Lower leg skin (tissue), 4 donors: Measurements from ENCODE around the gene NUDT21. TPM values are rescaled to one million over a fixed set of nuclear protein-coding genes. Genes with fewer than 3 reads are reported as not detected.

Experiments
- DNase-seq, 2 donors: peaks; one replicate each; pipeline ENCODE4 v3.0.0-alpha.2; 2019; ENCODE audit warnings: low spot score in 2 of 2
- H3K4me3 ChIP-seq: fragments of 200-600 bp; sonication (generic); 2 replicates; pipeline ENCODE4 v1.5.1; 2017; ENCODE audit warnings: mild to moderate bottlenecking, low read depth; ENCODE audit not compliant: poor library complexity, severe bottlenecking
- POLR2A ChIP-seq, 2 donors: fragments of 450-650 bp; IDR thresholded peaks; one replicate each; pipeline ENCODE4 v1.6.1; 2016 to 2017; ENCODE audit warnings: antibody characterized with exemption in 2 of 2, mild to moderate bottlenecking in 1 of 2, moderate library complexity in 1 of 2
- WGBS, 2 donors: methylation state at CpG; one replicate each; pipeline ENCODE4 v1.1.5; 2018; 5-methylcytosine and 5-hydroxymethylcytosine counted together
- intact Hi-C: fragments of 100-400 bp; cut with DNase I; formaldehyde crosslinking; loops from one replicate; pipeline ENCODE4 v1.15.0; 2023; ENCODE audit warnings: low total_unique reads
- total RNA-seq, 4 donors: library from RNA; depleted of rRNA; stranded (reverse); fragments of >200 nt; gene quantifications; one replicate each; pipeline ENCODE4 v1.1.0, GENCODE V29; 2016
- TF ChIP-seq, protein P1 (sequence below), 3 donors: fragments of 450-650 bp; IDR thresholded peaks; one replicate each; pipeline ENCODE4 v1.5.1; 2016; ENCODE audit warnings: antibody characterized with exemption in 3 of 3, mild to moderate bottlenecking in 3 of 3, moderate library complexity in 2 of 3

The NUDT21 gene
- total RNA-seq, 4 donors from 2014 or later: 39.9 to 98.6 (median 46.1) TPM

GRCh38 chr16:56483394-56483793 lies 32.3 kb upstream of the NUDT21 start:
- TF ChIP-seq, protein P1, sequence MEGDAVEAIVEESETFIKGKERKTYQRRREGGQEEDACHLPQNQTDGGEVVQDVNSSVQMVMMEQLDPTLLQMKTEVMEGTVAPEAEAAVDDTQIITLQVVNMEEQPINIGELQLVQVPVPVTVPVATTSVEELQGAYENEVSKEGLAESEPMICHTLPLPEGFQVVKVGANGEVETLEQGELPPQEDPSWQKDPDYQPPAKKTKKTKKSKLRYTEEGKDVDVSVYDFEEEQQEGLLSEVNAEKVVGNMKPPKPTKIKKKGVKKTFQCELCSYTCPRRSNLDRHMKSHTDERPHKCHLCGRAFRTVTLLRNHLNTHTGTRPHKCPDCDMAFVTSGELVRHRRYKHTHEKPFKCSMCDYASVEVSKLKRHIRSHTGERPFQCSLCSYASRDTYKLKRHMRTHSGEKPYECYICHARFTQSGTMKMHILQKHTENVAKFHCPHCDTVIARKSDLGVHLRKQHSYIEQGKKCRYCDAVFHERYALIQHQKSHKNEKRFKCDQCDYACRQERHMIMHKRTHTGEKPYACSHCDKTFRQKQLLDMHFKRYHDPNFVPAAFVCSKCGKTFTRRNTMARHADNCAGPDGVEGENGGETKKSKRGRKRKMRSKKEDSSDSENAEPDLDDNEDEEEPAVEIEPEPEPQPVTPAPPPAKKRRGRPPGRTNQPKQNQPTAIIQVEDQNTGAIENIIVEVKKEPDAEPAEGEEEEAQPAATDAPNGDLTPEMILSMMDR (IDR thresholded peaks at IDR 0.05): no peak
- no peak for TF ChIP-seq POLR2A (IDR thresholded peaks at IDR 0.05)
- intact Hi-C loops: no loop called here
- DNase-seq: no peak
- no peak overlapping the region for H3K4me3 ChIP-seq

DNA sequence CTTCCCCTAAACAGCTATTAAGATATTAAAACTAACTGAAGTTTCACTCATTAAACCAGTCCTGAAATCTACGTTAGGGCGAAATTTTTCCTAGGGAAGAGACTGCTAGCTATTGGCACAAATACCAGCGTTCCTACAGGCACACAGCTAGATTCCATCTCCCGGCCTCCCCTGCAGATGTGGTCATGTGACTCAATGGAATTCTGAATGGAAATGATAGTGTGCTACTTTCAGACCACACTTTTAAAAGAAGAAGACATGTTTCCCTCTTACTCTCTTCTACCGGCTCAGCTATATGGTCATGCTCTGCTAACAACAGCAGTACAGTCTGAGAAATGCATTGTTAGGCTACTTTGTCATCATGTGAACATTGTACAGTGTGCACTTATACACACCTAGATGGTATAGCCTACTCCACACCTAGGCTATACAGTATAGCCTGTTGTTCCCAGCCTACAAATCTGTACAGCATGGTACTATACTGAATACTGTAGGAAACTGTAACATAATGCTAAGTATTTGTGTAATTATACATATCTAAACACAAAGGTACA lies 31.6 kb upstream of the NUDT21 start:
- WGBS, 2 donors: 81 to 89% methylated on average over 5 of the region's 5 CpGs
- DNase-seq: no peak
- H3K4me3 ChIP-seq: no peak overlapping the region
- TF ChIP-seq POLR2A (IDR thresholded peaks at IDR 0.05): no peak
- TF ChIP-seq, protein P1 (IDR thresholded peaks at IDR 0.05): no peak
- intact Hi-C loops: no loop called here

- DNase-seq: no peak
- no peak overlapping the region for H3K4me3 ChIP-seq
- intact Hi-C loops: no loop called here
- TF ChIP-seq, protein P1 (IDR thresholded peaks at IDR 0.05): no peak
- no peak for TF ChIP-seq POLR2A (IDR thresholded peaks at IDR 0.05)
- 91 to 97% methylated on average over 2 of the region's 2 CpGs for WGBS, 2 donors
Observed at GRCh38 chr16:56481468-56482122, 30.5 kb upstream of the NUDT21 start.

DNA sequence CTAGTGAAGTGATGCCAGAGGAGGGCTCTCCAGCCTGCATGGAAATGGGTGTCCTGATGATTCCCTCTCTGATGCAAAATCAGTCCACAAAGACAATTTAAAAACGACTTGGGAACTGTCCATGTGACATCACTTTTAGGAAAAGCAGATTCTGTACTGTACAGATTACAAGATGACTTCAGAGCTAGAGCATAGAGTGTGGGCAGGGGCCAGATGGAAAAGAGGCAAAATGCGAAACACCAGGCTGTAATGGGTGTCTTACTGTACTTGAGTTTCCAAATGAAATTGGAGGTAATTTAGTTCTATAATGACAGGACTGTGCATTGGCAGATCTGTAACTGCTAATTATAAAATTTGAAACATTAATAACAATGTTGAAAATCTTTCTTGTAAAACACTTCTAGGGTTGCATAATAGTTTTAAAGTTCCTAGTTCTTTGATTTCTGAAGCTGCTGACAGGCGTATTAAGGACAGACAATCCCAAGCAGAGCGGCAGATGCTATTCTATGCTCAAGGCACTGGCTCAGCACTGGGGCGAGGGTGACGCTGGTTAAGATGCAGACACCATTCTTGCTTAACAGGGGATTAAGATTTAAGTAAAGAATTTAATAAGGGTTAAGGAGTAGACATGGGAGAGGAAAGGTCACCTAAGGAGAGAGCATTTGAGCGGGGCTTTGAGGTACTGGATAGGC lies 29.8 kb upstream of the NUDT21 start:
- H3K4me3 ChIP-seq: no peak overlapping the region
- WGBS, 2 donors: 78 to 80% methylated on average over 7 of the region's 7 CpGs
- intact Hi-C loops: no loop called here
- TF ChIP-seq, protein P1 (IDR thresholded peaks at IDR 0.05): no peak
- no peak for TF ChIP-seq POLR2A (IDR thresholded peaks at IDR 0.05)
- no peak for DNase-seq

DNA sequence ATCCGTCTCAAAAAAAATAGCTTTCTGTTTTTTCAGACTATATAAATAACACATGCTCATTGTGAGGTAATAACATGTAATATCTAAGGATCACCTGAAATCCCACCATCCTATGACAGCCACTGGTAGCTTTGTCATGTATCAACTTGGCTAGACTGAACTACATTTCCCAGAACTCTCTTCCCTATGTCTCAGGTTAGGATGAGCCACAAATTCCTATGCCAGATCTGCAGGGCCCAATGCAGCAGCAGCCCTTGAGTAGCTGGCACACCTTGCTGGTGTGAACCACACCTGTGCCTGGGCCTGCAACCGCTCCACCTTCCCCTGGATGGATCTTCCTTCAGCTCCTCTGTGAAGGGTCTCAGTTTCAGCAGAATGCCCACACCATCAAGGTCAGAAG lies 28.3 kb upstream of the NUDT21 start:
- intact Hi-C loops: no loop called here
- TF ChIP-seq POLR2A (IDR thresholded peaks at IDR 0.05): no peak
- TF ChIP-seq, protein P1 (IDR thresholded peaks at IDR 0.05): no peak
- H3K4me3 ChIP-seq: no peak overlapping the region
- DNase-seq: no peak
- WGBS, 2 donors: 75 to 80% methylated on average over 2 of the region's 2 CpGs
